Stimulated activated CD4-positive, alpha-beta T cell treated with anti-CD3 and anti-CD28 coated beads, Interleukin-4, amount 100 ng/mL, for 1 hour (primary cell): ENCODE results near the gene EPHA1.
"Not testable (repeated sequence)": the region's sequence is repeated elsewhere in the genome, so short reads cannot be mapped to it uniquely, and the experiment has no call there.

Source experiments
- DNase-seq: peaks from one replicate; pipeline ENCODE4 v3.0.0-alpha.2; 2020

EPHA1 gene

DNA sequence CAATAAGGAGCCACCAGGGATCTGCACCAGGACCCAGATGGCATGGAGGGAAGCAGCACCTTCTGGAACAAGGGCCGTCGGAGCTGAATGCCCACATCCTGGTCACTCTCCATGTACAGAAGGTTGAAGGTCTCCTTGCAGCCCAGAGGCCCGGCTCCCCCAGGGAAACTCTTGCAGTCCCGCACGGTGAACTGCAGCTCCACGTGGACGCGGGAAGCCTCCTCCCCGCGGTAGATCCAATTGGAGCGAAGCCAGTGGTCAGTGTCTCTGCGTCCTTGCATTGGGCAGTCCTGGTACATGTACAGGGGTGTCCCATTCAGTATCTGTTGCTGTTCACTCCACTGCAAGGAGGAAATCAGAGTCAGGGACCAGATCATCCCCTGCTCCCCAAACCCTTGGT is 7.4 kb downstream of the EPHA1 start:
- no peak for DNase-seq

DNA sequence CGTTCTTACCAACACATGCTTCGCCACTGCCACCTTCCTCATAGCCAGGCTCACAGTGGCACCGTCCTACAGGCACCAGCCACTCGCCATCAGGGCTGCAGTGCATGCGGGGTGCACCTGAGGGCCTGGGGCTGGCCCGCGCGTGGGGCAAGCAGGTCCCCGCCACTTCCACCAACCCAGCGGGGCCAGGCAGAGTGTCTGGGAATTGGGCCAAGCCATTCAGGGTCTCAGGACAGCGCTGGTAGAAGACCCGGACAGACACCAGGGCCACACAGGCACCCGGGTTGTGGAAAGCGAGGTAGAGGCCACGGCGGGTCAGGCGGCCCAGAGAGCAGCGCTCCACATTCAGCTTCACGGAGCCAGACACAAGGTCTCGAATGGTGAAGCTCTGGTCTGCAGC is 9.0 kb downstream of the EPHA1 start:
- no peak for DNase-seq

DNA sequence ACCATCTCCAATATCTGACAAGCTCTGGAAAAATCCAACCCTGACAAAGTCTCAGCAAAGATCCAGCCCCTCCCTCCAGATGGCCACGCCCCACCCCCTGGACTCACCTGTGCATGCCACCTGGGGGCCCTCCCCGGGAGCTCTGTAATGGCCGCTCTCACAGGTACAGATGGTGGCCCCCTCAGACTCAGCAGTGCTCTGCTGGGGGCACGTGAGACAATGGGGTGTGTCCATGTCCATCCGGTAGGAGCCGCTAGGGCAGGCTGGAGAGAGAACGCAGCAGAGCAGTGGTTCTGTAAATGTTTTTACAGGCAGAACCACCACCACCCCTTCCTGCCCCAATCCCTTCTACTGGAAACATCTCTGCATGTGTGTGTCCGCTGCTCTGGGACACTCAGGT is 9.5 kb downstream of the EPHA1 start:
- DNase-seq = no peak

DNA sequence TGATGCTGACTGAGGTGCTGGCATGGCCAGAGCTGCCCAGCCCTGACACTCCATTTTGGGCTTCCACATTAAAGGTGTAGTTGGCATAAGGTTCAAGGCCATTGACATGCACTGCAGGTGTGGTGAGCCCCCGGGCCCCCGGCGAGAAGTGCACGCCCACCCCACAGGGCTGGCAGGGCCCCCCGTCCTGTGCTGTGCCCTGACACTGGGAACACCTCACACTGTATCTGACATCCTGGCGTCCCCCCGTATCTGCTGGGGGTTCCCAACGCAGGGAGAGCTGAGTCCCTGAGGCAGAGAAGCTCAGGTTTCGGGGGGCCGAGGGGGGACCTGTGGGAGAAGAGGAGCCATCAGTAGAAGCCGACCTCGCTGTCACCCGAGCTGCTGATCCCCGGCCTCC is 10.0 kb downstream of the EPHA1 start:
- no peak for DNase-seq

DNA sequence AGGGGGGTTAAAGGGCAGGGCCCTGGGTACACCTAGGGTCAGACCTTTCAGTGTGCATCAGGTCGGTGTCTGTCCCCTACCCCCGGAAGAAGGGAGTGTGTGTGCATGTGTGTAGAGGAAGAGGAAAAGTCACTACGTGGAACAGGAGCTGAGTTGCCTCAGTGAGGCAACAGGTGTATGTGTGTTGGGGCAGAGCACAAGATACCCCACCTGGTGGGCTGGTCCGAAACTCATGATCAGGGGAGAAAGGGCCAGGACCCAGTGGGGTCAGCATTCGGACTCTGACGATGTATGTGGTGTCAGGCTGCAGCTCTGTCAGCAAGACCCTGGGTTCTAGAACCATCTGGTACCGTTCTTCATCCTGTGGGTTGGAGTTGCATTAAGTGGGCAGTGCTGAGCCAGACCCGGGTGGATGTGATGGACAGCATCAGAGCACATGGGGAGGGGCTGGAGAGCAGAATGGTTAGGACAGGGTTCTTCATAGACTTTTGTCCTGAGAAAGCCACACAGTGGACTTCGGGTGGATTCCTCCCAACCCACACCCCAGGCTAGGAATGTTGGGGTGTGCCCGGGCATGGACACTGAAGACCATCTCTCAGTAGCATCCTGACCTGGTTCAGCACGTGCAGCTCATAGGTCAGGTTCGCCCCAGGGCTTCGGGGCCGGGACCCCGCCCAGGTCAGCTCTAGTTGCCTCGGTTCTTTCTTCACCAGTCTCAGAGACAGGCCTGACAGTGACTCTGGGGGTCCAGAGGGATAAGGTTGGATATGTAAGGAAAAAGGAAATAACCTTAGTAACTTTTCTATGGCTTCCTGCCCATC is 10.7 kb downstream of the EPHA1 start:
- no peak for DNase-seq

DNA sequence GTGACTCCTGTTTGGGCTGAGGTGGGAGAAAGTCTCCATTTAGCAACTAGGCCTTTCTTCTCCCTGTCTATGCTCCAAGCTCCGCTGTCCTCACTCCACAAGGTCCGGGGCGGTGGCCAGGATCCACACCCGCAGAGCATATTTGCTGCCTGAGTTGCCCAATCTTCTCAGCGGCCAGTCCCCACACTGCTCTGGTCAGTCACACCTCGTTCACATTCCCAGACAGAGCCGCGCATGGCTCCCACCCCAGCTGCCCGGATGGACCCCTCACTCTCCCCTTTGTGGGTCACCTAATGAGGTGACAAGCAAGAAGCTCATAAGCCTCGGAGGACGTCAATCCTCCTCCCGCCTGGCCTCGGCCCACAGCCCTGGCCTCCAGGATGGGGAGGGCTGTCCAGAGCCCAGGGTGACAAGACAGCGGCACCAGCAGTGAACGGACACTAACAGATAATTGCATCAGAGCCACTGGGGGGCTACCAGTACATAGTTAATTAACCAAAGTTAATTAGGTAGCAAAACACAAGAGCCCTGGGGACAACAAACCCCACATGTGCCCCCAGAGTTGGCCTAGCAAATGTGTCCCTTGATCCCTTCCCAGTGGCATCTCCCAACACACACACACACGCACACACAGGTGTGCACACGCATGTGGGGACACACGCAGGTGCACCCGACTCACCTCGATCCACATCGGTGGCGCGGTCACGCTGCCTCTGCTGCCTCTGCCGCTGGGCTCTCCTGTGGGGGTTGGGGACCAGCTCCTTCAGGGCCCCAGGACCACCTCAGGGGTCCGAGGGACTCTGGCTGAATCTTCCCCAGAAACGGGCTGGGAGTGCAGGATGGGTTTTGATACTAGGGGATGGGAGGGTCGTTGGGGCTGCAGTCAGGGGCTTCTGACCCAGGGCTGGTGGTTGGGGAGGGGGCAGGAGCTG is 11.8 kb downstream of the EPHA1 start:
- no peak for DNase-seq

DNA sequence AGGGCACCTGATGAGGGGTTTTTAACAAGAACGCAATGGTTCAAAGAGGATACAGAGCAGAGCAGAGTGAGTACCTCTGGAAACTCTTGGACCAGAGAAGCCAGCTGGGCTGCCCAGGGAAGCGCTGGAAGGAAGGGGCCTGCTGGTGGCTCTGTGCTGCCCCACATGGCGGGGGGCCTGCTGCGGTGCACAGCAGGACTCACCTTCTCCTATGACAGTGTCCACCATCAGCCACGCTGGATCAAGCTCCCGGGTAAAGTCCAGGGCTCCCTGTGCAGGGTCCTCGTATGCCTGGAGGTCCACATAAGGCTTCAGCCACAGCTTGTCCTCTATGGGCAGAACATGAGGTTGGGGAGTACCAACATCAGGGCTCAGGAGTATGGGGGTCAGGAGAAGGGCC is 12.5 kb downstream of the EPHA1 start:
- no peak for DNase-seq

DNA sequence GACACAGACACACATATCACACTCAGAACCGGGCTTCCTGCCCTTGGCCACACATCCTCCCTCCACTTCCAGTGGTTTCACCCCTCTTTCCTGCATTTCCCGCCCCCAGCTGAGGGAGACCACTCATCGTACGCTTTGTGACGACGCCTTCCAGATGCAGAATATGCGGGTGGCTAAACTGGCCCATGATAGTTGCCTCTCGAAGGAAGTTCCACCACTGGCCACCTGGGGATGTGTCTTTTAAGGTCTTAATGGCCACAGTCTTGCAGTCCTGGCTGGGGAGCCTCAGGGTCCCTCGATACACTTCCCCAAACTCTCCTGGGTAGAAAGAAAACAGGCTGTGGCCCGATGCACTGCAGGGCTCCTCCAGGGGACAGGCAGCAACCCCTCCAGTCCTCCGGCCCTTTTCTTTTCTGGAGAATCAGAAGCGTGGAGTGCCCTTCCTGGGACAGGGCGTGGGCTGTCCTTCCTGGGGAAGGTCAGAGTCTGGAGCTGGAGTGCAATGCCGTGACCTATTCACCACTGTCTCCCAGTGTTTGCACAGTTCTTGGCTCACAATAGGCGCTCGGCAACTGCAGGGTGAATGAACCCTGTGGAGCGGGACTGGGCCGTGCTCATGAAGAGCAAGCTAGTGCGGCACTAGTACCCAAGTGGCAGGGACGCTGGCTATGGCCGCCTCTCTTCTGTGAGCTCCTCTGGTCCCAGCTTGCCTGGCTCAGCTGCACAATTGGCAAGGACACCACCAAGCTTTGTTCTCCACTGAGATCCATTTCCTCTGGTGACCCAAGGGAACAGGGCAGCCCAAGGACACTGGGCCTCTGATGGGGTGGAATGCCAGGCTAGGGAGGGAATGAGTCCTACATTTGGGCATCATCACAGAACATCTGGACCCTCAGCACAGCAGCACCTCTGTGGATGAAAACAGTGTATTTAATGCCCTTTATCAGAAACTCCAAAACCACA is 13.2 kb downstream of the EPHA1 start:
- DNase-seq = no peak

DNA sequence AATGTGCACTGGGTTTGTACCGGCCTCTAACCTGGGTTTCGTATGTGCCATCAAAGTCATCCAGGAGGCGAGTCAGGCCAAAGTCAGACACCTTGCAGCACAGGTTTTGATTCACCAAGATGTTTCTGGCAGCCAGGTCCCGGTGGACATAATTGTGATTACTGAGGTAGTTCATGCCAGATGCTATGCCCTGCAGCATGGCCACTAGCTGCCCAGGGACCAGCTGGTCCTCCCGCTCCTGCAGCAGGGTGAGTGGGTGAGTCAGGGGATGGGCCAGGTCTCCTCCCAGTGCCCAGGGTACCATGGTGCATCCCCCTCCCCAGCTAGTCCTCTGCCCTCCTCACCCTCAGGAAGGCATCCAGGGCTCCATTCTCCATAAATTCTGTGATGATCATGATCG is 13.9 kb downstream of the EPHA1 start:
- DNase-seq = no peak

DNA sequence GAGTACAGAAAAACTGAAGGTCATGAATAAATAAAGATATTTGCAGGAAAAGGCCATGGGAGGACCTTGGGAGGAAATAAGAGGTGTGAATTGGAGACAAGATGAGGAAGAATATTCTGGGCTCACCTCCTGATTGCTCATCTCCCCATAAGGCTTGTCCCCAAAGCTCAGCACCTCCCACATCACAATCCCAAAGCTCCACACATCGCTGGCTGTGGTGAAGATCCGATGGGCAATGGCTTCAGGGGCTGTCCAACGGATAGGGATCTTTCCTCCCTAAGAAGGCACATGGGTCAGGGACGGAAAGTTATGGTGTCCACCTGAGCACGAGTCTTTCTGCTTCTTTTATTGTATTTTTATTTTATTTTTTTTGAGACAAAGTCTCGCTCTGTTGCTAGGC is 14.6 kb downstream of the EPHA1 start:
- no peak for DNase-seq

DNA sequence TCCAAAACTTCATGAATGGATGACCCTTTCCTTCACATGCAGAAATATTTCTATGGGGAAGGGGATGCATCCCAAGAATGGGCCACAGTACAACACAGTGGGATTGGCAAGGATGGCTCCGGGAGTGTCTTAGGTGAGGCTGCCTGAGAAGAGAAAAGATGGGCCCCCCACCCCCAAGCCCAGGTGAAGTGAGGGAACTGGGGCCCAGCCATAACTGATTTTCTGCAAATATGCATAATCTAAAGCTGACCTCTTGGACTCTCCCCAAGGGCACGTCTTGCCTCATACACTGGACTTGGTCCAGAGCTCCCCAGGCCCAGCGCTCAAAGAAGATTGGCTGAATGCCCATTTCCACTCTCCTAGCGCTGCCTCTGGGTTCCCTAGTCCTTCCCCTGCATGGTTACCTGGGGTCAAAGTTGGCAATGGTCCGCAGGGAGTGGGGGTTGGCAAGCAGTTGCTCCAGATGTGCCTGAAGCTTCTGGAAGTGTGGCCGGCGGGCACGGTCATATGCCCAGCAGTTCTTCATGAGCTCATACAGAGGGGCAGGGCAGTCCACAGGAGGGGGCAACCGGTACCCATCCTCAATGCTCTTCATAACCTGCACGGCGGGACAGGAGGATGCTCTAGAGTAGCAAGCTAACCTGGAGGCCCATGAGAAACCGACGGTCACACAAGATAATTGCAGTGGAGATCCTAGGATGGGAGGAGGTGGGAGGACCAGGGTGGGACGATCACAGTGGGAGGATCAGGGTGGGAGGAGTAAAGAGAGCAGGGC is 15.2 kb downstream of the EPHA1 start:
- no peak for DNase-seq

DNA sequence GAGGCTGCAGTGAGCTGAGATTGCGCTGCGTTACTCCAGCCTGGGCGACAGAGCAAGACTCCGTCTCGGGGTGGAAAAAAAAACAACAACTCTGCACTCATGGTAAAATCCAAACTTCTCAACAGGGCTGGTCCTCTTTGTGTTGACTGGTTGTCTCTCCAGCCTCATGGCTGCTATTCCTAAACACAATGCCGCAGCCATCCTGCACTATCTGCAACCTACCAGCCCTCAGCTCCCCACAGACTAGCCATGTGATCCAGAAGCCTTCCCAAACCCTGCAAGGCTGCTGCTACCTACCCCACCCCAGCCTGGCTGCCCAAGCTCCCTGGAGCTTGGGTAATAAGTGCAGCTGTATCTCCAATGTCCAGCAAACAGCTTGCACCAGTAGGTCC is 15.8 kb downstream of the EPHA1 start:
- DNase-seq = no peak

DNA sequence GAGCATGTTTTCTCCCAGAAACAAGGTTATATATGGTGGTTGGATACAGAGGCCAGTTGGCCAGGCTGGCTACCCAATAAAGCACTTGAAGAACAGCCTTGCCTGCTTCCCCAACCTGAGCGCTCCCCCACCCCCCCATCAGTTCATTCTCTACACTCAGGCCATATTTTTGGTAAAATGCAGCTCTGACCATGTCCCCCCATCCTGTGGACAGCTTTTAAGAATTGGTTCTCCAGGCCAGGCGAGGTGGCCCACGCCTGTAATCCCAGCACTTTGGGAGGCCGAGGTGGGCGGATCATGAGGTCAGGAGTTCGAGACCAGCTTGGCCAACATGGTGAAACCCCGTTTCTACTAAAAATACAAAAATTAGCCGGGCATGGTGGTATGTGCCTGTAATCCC is 16.2 kb downstream of the EPHA1 start:
- not testable (repeated sequence) for DNase-seq

DNA sequence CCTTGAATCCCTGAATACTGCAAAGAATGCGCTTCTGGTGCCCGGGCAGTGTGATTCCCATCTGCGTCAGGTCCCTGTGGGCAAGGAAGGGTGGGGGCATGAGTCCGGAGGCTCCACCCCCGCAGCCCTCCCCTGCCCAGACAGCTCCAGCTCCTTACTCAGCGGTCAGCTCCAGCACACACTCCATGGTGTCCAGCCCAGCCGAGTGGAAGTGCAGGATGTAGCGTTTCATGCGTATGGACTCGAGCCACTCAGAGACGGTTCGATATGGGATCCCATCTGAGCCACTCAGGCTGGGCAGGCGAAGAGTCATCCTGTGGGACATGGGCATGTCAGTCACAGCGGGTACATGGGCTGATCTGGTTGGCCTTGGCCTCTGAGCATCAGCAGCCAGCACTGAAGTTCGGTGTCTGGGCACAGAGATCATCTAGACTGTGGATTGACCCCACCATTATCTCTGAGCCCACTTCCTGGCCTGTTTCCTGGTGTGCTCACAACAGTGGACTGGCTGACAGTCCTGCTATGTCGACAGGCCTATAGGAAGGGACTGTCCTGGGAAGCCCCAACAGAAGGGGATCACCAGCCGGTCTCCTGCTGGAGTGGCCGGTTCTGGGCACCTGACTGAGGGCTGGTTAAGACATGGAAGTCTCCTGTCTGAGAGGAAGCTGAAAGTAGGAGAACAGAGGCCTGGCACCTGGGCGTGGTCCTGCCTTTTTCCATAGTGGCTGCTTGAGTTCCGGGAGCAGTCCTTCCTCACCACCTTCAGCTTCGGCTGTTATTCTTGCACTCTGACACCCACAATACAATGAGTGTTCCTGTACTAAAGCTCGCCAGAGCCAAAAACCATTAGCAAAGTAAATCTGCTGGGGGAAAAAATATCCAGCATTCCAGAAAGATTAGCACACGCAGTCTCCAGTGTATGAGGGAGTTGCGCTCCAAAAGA is 16.9 kb downstream of the EPHA1 start:
- DNase-seq = no peak

DNA sequence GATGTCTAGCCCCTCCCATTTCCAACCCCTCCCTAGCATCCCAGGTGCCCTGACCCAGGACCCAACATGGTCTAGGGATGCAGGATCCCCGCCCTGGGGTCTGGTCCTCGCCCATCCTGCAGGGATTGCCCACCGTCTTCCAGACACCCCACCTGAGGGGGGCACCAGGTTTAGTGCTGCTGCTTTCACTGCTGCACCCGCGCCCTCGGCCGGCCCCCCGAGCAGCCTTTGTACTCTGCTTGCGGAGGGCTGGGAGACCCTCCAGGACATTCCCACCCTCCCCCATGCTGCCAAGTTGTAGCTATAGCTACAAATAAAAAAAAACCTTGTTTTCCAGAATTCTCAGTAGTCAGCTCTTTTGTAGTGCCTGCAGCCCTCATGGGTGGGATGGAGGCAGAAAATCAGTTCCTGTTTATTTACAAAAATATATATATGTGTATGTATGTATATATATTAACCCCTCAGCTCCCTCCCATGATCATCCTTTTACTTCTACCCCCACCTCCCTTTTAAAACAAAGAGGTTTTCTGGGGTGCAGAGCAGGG is 17.8 kb downstream of the EPHA1 start:
- no peak for DNase-seq

DNA sequence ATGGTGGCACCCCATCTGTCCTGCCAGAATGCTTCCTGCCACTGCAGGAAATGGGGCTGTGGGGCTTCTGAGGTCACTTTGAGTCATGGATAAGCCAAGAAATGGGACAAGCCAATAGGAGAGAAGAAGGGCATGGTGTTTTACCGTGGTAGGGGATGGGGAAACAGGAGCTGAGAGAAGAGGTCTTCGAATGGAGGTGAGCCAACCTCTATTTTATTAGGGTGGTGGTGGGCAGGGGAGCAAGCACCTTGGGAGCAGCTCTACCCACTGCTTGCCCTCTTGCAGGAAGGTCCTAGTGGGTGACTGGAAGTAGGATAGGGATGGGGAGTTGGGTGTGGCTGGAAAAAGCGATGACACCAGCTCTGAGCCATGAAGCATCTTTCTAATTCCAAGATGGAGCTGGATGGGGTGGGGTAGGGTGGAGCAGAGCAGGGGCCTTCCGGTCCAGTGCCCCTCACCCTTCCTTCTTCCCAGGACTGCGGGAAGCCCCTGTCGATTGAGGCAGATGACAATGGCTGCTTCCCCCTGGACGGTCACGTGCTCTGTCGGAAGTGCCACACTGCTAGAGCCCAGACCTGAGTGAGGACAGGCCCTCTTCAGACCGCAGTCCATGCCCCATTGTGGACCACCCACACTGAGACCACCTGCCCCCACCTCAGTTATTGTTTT is 18.4 kb downstream of the EPHA1 start:
- no peak for DNase-seq

DNA sequence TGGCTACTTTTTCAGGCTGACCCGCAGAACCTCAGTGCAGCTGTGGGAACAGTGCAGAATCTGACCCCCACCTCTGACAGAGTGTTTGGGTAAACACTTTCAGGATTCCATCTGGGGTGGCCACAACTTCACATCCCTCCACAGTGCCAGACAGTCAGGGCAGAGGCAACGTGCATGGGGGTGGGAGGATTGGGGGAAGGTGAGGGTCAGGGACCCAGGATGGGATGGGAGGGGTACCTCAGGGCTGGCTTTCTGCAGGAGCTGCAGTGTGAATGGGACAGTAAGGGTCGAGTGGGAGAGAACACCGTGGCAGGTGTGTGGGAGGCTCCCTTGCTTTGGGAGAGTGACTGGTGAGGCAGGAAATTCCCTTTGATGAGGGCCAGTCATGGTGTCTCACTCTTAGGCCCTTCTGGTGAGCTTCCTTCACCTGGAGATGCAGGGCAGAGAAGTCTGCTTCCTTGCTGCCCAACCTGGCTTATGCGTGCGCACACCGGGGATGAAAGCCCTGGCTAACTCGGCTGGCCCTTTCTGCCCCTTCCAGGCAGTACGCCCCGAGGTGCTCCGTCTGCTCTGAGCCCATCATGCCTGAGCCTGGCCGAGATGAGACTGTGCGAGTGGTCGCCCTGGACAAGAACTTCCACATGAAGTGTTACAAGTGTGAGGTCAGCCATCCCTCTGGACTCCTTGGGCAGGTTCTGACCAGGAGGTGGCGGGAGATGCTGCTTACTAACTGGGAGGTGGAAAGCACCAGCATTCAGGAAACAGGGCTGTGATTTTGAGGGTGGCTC is 19.1 kb downstream of the EPHA1 start:
- no peak for DNase-seq

DNA sequence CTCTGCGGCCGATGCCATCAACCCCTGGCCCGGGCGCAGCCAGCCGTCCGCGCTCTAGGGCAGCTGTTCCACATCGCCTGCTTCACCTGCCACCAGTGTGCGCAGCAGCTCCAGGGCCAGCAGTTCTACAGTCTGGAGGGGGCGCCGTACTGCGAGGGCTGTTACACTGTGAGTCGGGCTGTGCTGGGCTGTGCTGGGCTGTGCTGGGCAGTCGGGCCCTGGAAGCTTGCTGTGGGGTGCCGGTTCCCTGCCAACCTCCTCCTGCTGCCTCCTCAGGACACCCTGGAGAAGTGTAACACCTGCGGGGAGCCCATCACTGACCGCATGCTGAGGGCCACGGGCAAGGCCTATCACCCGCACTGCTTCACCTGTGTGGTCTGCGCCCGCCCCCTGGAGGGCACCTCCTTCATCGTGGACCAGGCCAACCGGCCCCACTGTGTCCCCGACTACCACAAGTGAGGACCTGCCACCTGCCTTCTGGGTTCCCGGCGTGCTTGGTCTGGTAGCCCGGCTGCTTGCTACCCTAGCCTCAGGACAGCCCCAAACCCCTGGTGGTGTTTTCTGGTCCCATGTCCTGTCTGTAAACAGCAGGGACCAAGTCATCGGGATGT is 20.1 kb downstream of the EPHA1 start:
- no peak for DNase-seq

DNA sequence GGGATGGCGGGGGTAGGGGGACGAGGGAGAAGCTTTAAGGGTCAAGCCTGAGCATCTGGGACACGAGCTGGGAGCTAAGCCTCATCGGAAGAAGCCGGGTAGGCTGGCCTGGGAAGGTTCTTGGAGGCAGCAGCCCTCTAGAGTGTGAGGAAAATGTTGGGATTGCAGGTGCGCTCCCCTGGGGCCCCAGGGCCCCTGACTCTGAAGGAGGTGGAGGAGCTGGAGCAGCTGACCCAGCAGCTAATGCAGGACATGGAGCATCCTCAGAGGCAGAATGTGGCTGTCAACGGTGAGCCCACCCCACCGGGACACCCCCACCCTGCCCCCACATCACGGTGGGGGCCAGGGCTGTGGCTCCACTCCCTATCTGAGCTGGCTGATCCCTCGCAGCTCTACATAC is 20.6 kb downstream of the EPHA1 start:
- no peak for DNase-seq
